Measurements from ENCODE around the gene PLXNB2.

PLXNB2 gene

DNA sequence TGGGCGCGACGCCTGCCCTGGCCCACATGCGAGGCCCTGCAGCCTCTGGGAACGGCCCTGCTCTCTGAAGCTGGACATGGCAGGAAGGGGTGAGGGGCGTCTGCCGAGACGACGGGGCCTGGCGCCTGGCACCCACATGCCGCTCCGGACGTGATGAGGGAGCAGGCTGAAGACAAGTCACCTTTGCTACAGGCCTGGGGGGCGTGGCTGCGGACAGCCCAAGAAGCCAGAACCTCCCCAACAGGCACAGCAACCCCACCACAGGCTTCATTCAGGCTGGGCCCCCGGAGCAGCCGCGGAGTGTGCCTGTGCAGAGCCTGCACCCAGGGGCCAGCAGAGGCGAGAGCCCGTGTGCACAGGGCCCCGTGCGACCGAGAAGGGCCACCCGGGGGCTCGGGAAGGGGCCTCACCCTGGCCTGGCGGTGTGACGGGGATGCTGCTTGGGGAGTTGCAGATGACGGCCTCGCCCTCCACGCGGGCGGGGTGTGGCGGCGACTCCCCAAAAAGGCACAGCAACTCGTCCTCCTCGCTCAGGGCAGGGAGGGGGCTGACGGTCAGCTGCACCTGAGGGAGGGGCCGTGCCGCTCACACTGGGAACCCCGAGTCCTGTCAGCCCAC is 20.6 kb downstream of the PLXNB2 start:
- TF ChIP-seq GATA3 (IDR thresholded peaks at IDR 0.05; ENCODE audit: low read depth, low read length) (no peak), GATA2 (IDR thresholded peaks at IDR 0.05; ENCODE audit: low read depth, low read length) (no peak)

DNA sequence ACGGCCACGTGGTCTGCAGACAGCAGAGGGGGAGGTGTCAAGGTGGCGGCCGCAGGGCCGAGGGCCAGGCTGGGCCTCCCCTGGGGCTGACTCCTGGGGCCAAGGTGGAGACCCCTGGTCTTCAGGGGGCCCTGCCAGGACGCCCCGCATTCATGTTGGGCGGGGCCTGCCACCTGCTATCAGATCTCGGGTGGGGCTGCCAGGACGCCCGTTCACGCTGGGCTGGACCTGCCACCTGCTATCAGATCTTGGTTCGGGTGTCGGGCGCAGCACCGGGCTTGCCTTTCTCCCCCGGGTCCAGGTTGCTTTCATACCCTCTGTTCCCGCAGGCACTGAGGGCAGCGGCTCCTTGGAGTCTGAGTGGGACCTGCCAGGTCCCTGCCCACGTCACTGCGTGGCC is 21.2 kb downstream of the PLXNB2 start:
- TF ChIP-seq GATA3 (IDR thresholded peaks at IDR 0.05; ENCODE audit: low read depth, low read length) = no peak
- no peak for TF ChIP-seq GATA2 (IDR thresholded peaks at IDR 0.05; ENCODE audit: low read depth, low read length)

DNA sequence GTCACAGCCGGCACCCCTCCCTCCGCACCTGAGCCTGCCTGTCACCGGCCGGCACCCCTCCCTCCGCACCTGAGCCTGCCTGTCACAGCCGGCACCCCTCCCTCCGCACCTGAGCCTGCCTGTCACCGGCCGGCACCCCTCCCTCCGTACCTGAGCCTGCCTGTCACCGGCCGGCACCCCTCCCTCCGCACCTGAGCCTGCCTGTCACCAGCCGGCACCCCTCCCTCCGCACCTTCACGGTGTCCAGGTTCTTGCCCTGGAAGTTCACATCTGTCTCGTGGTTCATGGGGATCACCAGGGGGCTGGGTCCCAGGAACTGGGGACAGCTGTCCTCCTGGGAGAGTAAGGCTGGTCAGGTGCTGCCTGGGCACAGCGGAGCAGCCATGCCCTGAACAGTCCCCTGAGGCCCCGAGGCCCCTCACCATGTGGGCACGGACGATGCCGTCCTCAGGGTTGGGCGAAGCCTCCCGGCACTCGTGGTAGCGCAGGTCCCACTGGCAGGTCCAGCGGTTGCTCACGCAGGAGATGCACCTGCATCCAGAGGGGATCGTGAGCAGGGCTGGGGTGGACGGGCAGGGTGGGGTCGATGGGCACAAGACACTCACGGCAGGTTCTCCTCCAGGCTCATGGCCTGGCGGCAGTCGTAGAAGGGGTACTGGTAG is 21.7 kb downstream of the PLXNB2 start:
- TF ChIP-seq GATA2 (IDR thresholded peaks at IDR 0.05; ENCODE audit: low read depth, low read length) (no peak), GATA3 (IDR thresholded peaks at IDR 0.05; ENCODE audit: low read depth, low read length) (no peak)

DNA sequence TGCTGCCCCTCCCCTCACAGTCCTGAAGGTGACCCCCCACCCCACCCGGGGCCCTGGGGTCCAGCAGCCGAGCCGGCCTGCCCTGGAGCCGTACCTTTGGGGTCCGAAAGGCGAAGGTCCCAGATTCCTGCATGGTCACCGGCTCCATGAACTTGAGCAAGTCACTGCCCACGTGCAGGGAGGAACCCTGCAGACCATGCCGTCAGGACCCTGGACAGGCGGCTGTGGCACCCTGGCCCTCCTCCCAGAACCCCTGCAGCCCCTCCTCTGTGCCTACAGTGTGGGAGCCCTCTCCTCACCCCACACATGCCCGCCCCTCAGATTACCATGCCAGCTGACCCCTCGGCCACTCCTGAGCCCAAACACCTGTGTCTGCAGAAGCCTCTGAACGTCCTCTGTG is 23.0 kb downstream of the PLXNB2 start:
- TF ChIP-seq GATA2 (IDR thresholded peaks at IDR 0.05; ENCODE audit: low read depth, low read length) (no peak), GATA3 (IDR thresholded peaks at IDR 0.05; ENCODE audit: low read depth, low read length) (no peak)

DNA sequence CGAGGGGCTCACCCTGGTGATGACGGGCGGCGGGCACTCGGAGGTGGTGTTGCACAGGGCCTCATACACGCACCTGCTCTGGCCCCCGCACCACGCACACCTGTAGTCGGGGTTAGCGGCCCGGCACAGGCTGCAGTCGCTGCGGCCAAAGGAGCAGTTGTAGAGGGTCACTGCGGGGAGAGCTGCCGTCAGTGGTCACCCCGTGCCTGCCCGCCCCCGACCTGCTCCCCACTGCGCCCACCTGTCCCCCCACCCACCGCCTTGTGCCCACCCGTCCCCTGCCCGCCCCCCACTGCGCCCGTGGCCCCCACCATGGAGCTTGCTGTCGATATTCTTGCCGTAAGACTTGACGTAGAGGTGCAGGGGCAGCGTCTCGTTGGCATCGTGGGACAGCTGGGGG is 23.6 kb downstream of the PLXNB2 start:
- TF ChIP-seq GATA3 (IDR thresholded peaks at IDR 0.05; ENCODE audit: low read depth, low read length) (no peak), GATA2 (IDR thresholded peaks at IDR 0.05; ENCODE audit: low read depth, low read length) (no peak)

DNA sequence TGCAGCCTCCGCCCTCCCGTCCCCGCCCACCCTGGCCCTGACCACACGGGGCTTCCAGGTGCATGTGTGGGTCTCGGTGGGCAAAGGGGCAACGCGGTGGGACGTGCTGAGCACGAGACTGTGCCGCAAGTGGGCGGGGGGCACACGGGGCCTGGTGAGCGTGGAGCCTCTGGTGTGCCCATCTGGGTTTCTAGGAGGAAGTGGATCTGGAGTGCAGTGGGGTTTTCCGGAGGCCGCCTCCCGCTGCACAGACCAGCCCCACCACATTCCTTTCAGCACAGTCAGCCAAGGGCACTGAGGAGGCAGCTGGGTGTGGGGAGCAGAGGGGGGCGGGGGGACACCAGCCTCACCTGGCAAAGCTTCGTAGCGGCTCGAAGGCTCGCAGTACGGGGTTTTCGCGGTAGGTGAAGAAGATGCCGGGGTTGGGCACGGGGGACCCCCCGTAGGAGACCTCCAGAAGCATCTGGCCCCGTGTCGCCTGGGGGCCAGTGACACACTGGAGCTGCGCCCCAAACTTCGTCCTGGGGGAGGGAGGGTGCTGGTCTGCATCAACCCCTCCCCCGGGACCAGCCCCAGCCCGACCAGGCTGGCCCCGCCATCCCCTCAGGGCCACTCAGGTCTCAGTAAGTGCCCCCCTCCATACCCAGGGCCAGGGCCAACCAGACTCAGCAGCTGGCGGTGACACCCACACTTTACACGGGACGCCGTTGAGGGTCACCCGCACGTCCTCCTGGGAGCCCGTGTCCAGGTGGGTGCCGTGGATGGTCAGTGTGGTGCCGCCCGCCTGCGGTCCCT is 24.9 kb downstream of the PLXNB2 start:
- TF ChIP-seq GATA2 (IDR thresholded peaks at IDR 0.05; ENCODE audit: low read depth, low read length) (no peak), GATA3 (IDR thresholded peaks at IDR 0.05; ENCODE audit: low read depth, low read length) (no peak)

DNA sequence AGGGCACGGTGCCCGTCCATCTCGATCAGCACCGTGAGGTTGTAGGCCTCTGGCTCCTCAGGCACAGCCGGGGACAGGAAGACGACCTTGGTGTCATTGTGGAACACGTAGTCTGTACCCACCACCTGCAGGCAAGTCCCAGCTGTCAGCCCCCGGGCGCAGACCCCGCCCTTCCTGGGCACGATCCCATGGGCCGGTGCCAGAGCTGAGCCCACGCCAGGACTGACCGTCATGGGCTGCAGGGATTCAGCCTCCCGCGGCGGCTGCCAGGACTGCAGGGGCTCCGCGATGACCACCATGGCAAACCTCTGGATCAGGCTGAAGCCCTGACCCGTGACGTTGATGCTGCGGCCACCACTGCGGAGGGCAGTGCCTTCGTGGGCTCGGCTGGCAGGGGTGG is 25.5 kb downstream of the PLXNB2 start:
- TF ChIP-seq GATA2 (IDR thresholded peaks at IDR 0.05; ENCODE audit: low read depth, low read length) (no peak), GATA3 (IDR thresholded peaks at IDR 0.05; ENCODE audit: low read depth, low read length) (no peak)

DNA sequence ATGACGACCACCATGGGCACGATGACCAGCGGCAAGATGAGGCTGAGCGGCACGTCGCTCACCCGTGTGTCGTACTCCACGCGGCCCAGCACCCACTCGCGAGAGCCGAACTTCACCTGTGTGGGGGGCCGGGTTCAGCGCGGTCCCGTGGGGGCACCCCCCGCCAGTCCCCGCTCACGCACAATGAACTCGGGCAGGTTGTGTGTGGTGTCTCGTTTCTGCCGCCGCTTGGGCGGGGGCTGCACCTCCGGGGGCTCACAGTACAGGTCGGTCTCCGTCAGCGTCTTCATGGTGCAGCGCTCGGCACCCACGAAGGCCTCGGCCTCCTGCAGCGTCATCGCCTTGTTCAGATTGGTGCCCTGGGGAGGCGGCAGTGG is 26.1 kb downstream of the PLXNB2 start:
- no peak for TF ChIP-seq GATA3 (IDR thresholded peaks at IDR 0.05; ENCODE audit: low read depth, low read length)
- TF ChIP-seq GATA2 (IDR thresholded peaks at IDR 0.05; ENCODE audit: low read depth, low read length) = no peak

DNA sequence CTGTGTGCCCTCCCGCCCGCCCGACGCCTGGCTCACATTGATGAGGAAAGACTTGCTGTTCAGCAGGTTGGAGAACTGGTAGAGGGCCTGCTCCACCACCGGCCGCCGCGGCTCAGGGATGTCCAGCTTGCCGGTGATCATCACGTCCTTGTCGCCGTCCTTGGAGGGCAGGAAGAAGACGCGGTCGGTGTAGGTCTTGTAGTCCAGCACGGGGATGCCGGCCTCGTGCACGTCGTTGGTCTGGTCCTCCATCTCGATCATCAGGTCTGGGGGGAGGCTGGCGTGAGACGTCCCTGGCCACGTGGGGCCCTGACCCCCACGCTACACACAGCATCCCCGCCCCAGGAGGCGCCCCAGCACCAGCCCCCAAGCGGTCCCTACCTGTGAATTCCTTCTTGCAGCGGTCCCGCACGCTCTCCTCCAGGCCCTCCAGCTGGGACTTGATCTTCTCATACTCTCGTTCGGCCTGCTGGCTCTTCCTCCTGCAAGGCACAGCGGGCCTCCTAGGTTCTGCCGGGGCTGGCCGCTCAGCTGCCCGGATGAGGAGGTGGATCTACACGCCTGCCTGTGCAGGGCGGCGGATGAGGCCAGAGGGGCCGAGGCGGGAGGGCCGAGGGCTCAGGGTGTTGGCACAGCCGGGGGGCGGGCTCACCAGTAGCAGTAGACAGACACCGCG is 26.6 kb downstream of the PLXNB2 start:
- TF ChIP-seq GATA3 (IDR thresholded peaks at IDR 0.05; ENCODE audit: low read depth, low read length) = no peak
- no peak for TF ChIP-seq GATA2 (IDR thresholded peaks at IDR 0.05; ENCODE audit: low read depth, low read length)

DNA sequence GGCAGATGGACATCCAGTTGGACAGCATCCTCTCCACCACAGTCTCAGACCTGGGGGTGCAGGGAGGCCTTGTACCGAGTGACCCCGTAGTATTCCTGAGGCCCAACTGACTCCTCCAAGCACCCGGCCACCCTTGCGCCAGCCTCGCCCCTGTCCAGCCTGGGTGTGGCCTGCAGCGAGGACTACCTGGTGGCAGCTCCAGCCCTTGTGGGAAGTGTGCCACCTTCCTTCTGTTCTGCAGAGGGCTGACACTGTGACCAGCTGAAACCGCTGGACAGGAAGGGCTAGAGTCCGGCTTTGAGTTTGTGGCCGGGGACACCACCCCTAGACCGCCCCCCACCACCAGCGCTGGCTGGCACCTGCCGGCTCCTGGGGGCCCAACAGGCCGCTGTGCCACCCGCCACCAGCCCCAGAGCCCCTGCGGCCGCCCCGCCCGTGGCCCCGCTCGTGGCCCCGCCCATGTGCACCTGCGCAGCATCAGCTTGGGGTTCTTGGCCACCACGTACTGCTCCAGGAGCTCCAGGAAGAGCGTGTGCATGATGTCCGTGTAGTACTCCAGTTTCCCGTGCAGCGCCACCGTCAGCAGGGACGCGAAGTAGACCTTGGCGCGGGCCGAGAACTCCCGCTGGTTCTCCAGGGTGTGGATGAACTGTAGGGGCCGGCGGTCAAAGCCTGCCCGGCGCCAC is 27.3 kb downstream of the PLXNB2 start:
- TF ChIP-seq GATA3 (IDR thresholded peaks at IDR 0.05; ENCODE audit: low read depth, low read length) (no peak), GATA2 (IDR thresholded peaks at IDR 0.05; ENCODE audit: low read depth, low read length) (no peak)

DNA sequence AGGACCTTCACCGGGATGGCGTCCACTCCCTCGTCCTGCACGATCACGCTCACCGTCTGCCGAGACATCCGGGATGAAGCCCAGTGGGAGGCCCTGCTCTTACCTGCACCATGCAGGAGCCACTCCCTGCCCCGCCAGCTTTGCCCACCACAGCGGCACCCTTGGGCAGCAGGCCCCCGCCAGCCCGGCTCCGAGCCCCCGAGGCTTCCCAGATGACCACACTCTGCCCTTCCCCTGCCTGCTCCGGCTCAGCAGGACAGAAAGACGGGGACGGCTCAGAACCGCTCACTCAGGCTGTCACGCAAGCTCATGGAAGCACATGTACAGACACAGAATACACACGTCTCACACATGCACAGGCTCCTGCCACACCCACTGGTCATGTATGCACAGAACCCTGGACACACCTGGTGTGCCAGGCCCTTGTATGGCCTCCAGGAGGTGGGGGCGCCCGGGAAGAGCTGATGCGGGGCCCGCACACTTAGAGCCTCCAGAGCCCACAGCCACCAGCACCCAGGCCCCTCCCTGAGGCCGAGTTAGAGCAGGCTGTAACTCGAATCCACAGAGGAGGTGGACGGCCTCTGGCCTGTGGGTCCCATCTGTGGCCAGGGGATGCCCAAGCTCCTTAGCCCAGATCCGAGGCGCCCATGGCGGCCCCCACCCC is 28.4 kb downstream of the PLXNB2 start:
- no peak for TF ChIP-seq GATA2 (IDR thresholded peaks at IDR 0.05; ENCODE audit: low read depth, low read length)
- no peak for TF ChIP-seq GATA3 (IDR thresholded peaks at IDR 0.05; ENCODE audit: low read depth, low read length)

DNA sequence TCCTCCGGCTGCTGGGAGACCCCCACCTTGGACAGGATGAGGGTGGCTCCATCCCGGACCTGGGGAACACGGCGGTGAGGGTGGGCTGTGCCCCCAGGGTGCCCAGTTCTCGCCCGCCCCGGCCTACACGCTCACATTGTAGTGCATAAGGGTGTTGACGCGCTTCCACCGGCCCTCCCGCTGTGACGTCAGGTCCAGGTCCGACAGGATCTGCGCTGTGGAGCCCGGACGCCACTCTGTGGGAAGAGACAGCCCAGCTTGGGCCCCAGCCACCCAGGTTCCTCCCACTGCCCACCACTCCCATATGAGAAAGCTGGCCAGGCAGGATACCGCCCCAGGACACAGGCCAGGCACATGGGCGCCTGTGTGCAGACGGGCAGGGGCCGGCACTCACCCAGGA is 29.0 kb downstream of the PLXNB2 start:
- TF ChIP-seq GATA3 (IDR thresholded peaks at IDR 0.05; ENCODE audit: low read depth, low read length) (no peak), GATA2 (IDR thresholded peaks at IDR 0.05; ENCODE audit: low read depth, low read length) (no peak)

DNA sequence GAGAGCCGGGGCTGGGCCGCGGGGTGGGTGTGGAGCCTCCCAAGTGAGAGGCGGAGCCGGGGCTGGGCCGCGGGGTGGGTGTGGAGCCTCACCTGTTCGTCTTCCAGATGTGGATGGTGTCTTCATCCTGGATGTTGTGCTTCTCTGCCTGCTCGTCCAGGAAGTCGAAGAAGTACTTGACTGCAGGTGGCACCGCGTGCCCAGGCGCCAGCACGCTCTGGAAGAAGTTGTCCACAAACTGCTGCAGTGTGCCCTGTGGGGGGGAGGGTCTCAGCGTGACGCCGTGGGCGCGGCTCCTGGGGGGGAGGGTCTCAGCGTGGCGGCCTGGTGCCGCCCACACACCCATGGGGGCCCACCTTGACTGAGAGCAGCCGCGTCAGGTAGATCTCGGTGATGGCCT is 29.7 kb downstream of the PLXNB2 start:
- TF ChIP-seq GATA2 (IDR thresholded peaks at IDR 0.05; ENCODE audit: low read depth, low read length) (no peak), GATA3 (IDR thresholded peaks at IDR 0.05; ENCODE audit: low read depth, low read length) (no peak)

All from SH-SY5Y (cell line).